HT1080 (cell line): Measurements from ENCODE around the gene PKN1. TPM values are rescaled to one million over a fixed set of nuclear protein-coding genes. Genes with fewer than 3 reads are reported as not detected.

Experiments used
- DNase-seq: peaks from one replicate; pipeline ENCODE4 v3.0.0-alpha.2; 2015; ENCODE audit warnings: low read depth
- total RNA-seq: library from RNA; depleted of rRNA; stranded (reverse); fragments of >200 nt; shearing (Covaris generic); gene quantifications from 2 replicates; pipeline ENCODE4 v1.2.3, GENCODE V29; 2014

PKN1 gene
- total RNA-seq, 1 experiment from 2014 or later = 158 TPM

DNA sequence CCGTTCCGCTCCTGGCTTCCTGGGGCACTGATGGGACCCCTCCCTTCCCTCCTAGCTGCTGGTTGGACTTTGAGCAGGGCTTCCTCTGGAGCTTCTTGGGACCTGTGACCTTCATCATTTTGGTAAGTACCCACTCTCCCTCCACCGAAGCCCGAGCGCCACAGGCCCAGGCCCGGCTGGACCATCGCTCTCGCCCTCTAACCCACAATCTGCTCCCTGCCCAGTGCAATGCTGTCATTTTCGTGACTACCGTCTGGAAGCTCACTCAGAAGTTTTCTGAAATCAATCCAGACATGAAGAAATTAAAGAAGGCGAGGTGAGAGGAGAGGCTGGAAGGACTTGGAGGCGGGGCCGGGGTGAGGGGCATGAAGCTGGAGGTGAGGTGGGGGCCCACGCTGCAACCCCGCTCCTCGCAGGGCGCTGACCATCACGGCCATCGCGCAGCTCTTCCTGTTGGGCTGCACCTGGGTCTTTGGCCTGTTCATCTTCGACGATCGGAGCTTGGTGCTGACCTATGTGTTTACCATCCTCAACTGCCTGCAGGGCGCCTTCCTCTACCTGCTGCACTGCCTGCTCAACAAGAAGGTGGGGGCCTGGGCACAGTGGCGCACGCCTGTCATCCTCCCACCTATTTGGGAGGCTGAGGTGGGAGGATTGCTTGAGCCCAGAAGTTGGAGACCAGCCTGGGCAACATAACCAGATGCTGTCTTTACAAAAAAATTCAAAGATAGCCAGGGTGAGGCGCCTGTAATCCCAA lies 26.3 kb upstream of the PKN1 start:
- DNase-seq = no peak

DNA sequence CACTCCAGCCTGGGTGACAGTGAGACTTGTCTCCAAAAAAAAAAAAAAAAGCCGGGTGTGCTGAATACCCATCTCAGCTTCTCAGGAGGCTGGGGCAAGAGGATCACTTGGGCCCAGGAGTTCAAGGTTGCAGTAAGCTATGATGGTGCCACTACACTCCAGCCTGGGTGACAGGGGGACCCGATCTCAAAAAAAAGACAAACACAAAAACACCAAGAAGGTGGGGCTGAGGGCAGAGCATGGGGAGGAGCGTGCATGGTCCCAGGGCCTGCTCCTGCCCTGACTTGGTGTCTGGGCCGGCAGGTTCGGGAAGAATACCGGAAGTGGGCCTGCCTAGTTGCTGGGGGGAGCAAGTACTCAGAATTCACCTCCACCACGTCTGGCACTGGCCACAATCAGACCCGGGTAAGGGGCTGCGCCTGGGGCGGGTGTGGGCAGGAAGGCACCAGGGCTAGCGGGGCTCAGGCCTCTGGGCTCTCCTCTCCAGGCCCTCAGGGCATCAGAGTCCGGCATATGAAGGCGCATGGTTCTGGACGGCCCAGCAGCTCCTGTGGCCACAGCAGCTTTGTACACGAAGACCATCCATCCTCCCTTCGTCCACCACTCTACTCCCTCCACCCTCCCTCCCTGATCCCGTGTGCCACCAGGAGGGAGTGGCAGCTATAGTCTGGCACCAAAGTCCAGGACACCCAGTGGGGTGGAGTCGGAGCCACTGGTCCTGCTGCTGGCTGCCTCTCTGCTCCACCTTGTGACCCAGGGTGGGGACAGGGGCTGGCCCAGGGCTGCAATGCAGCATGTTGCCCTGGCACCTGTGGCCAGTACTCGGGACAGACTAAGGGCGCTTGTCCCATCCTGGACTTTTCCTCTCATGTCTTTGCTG lies 25.3 kb upstream of the PKN1 start:
- no peak for DNase-seq

DNA sequence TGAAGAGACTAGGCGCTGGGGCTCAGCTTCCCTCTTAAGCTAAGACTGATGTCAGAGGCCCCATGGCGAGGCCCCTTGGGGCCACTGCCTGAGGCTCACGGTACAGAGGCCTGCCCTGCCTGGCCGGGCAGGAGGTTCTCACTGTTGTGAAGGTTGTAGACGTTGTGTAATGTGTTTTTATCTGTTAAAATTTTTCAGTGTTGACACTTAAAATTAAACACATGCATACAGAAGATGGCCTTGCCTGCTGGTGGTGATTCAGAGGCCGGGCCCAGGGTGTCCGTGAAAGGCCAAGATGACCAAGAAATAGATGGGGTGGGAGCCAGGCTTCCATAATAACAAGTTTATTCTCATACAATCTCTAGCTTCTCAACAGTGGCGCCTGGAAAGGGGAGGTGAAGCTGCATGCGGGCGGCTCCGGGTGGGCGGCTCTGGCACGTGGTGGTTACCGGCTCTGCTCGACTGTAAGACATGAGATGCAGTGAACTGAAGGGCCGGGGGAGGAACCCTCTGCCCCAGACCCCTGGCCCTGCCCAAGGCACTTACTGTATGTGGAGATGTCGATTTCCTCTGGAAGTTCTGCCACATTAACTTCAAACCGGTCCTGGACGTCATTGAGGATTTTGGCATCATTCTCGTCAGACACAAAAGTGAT lies 24.5 kb upstream of the PKN1 start:
- DNase-seq = no peak

DNA sequence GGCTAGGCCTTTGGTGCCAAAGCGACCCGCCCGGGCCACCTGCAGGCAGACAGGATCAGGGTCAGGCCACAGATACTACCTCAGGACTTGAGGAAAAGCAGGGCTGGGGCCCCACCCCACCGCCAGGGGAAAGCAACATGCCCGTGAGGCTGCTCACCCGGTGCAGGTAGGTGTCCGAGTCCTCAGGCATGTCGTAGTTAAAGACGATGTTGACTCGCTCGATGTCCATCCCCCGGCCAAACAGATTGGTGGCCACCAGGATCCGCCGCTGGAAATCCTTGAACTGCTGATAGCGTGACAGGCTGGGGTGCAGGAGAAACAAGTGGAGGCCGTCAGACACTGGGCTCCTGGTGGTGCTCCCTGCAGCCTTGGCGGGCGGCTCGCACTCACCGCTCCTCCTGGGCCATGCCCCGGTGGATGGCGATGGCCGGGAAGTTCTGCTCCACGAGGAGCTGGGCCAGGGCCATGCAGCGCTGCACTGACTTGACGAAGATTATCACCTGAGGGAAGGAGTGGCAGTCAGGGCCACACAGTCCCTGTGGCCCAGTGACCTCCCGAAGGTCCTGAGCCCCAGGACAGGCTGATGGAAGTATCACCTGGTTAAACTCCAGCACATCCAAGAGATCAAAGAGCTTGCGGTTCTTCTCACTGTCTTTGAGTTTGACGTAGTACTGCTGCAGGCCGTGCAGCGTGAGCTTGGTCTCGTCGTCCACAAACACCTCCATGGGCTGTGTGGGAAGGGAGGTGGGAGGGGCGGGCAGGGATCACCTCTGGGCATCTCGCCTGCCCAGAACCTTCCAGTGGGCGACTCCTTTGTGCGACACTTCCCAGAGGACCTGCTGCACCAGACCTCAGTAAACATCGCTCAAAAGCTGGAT lies 23.7 kb upstream of the PKN1 start:
- DNase-seq = no peak

DNA sequence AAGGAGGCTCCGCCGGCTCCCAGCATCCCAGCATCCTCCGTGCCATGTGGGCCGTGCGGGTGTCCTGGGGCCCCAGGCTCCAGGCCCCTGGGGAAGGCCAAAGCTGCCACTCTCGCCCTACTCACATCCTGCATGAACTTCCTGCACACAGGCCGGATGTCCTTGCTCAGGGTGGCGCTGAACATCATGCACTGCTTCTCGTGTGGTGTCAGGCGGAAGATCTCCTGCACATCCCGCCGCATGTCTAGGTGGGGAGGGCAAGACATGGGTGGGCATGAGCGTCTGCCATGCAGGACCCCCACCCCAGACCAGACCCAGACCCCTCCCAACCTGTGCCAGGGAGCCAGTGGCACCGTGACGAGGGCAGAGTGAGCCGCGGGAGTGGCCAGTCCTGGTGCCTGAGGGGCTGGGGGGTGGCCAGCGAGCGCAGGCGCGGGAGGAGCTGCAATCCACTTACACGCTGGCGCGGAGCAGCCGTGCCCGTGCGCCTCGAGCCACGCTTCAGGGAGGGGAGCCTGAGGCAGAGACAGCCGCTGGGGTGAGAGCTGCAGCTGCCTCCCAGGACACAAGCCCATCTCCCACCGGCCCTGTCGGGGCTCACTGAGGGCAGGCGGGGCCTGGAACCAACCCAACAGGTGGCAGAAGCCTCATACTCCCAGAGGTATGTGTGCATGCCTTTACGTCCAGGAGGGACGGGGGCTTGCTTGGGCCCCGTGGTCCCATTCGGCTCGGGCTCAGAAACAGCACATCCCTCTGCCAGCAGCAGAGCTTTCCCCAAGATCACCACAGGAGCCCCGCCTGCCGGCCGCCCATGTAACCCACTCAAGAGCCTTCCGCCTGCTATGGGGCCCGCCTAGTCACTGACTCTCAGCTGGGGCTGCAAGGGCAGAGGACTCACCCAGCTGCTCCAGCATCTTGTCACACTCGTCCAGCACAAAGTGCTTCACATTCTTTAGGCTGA lies 22.7 kb upstream of the PKN1 start:
- DNase-seq = no peak

DNA sequence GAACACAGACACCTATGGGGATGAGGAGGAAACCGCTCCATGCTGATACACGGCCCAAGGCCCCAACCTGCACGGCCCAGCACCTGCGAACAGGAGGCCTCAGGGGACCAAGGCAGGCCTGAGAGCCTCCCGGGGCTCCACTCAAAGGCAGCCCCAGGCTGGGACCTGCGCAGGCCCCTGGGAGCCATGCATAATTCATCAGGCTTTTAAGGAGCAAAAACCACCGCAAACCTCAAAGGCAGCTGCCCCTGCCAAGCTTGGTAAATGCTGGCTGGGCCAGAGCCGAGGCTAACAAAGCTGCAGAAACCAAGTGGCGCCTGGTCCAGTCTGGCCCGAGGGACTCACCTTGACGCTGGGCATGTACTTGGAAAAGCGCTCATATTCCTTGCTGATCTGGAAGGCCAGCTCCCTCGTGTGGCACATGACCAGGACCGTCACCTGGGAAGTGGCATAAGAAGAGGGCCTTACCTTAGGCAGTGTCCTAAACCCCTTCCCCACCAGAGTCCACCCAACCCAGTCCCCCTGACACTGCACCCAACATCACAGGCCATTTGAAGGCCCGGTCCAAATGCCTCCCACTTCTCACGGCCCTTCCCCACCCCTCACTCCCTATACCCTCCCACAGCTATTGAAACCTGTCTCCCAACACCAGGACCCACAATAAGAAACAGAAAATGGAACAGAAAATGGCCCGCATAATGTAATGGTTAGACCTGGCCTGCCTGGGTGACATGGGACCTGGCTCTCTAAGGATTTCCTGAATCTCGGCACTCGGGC lies 21.8 kb upstream of the PKN1 start:
- DNase-seq = no peak

DNA sequence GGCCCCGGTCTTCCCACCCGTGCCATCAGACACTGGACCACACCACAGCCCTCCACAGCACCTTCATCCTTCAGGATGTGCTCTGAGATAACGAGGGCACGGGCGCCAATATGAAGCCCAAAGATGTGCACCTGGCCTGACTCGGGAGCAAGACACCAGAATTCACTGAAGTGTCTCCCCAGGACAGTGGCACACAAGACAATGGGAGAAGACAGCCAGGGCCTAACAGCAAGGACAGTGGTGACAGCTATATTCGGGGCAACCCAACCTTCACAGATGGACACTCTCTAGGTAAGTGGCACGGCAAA lies 21.2 kb upstream of the PKN1 start:
- no peak for DNase-seq

DNA sequence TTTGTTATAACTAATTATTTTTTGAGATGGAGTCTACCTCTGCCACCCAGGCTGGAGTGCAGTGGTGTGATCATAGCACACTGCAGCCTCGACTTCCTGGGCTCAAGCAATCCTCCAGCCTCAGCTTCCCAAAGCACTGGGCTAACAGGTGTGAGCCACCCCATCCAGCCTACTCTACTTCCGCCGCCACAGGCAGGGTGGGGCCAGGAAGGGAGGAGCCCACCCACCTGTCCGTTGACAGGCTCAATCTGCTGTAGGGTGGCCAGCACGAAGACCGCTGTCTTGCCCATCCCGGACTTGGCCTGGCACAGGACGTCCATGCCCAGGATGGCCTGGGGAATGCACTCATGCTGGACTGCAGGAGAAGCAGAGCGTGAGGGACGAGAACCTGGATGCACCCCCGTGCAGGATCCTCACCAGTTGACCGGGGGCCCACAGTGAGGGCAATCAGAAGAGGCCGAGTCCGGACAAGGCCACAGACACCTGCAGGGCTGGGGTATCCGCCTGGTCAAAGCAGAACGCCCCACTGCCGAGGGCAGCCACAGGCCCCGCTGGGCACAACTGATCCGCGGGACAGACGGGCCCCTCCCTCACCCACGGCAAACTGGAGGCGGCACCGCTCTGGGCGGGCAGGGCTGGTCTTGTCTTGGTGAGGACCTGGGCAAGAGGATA lies 20.6 kb upstream of the PKN1 start:
- no peak for DNase-seq

DNA sequence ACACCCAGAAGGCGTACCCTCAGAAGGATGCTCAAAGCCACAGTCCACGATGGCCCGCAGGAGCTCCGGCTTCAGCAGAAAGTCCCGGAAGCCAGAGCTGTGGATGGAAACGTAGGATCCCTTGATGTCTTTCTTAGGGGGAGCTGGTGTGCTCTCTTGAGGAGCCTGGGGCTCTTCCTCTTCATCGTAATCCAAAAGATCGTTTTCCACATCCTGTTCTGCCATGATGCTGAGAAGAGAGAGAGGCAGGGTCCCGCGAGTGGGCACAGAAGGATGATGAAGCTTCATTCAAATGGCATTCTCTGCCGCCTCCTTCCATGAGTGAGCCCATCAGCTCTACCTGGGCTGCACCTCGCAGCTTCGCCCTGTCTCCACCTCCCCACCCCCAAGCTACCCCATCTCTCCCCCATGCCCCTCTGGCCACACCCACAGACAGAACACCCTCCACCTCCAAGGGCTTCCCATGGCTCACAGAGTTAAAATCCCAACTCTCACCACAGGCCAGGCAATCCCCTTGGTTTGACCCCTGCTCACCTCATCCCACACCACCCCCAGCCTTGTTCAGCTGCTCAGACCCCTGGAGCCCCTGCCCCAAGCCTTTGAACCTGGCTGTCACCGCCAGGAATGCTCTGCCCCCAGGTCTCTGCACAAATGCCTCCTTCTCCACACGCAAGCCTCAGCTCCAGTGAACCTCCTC lies 20.0 kb upstream of the PKN1 start:
- no peak for DNase-seq

DNA sequence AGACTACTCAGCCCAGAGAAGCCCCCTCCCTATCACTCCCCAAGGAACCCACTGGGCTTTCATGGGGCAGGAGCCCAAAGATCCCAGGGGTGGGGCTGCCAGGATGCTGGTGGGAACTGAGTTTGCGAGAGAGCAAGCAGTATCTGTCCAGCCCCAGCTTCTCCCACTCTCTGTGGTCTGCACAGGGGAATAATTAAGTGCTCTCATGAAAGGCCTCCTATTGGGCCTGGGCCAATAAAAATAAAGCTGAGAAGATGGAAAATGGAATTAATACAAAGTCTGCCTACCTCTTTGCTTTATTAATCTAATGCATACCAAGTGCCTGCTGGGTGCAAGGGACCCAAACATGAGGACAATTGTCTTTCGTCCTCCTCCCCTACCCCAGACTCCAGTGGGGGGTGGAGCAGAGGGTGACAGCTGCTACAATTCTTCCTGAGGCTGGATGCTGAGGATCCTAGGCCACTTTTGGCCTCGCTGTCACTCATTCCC lies 19.4 kb upstream of the PKN1 start:
- DNase-seq = no peak

DNA sequence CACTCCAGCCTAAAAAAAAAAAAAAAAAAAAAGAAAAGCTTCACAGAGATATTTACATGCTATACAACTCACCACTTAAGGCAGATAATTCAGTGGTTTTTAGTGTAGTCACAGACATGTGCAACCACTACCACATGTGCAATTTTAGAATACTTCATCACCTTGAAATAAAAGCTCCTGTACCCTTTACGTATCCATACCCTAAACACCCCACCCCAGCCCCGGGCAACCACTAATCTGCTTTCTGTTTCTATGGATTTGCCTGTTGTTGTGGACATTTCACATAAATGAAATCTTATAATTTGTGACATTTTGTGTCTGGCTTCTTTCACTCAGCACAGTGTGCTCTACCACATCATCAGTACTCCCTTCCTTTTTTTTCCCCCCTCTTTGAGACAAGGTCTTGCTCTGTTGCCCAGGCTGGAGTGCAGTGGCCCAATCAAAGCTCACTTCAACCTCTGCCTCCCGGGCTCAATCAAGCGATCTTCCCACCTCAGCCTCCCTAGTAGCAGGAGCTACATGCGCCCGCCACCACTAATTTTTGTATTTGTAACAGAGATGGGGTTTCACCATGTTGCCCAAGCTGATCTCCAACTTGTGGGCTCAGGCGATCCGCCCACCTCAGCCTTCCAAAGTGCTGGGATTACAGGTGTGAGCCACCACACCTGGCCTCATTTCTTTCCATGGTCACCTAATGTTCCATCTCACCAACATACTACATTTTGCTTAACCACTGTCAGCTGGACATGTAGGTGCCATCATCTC lies 18.0 kb upstream of the PKN1 start:
- DNase-seq = no peak

DNA sequence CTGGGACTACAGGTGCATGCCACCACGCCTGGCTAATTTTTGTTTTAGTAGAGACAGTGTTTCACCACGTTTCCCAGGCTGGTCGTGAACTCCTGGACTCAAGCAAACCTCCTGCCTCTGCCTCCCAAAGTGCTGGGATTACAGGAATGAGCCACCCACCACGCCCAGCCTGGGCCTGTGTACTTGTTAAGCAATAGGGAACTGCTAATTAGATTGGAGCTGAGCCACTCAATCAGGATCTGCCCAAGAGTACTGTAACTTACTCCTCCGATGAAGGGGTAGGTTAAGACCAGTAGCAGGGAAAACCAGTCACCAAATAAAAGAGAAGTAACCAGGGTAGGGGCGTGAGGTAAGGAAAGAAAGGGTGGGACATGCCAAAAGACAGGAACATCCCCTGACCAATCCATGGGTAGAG lies 16.3 kb upstream of the PKN1 start:
- no peak for DNase-seq

DNA sequence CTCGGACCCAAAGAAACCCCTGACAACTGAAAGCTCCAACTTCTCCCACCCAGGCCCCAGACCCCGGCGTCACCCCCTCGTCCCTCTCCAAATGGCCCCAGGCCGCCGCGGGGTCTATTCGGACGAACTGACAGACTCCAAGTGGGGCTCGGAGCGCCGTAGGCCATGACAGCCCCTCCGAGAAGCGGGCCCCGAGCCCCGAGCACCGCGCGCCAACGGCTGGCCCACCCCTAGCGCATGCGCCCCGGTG lies 14.3 kb upstream of the PKN1 start:
- no peak for DNase-seq

DNA sequence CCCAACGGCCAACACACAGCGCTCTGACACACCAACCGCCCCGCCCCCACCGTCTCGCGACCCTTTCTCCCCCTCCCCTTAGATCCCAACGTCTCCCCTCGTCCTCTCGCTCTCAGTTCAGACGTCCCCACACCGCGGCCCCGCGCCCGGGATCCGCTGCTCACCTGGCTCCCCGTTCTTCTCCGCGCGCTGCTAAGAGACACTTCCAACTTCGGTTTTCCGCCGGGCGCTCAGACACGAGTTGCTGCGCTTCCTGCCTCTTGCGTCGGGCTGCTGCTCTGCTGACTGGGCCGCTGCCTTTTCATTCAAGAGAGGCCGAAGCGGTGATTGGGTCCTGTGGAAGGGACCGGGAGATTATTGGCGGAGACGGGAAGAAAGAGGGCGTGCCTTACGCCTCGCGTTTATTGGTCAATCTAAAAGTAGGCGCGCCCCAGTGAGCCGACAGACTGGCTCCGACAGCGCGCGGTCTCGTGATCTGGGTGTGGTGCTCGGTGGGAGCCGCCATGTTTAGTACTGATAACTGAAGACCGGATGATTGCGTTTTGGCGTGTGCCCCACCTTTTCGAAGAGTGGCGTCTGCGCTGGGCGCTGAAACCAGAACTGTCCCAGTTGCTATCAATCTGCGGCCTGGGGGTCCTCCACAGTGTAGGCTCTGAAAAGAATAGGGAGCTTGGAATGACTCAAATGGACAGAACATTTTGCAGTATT lies 13.8 kb upstream of the PKN1 start, which contains the start of gene DDX39A:
TSS of gene DDX39A (minus strand) at position 236 of the 708 bp plus-strand sequence. CDS start 6,121 bp downstream, outside the sequence.
- peak; percentile 99 for DNase-seq

DNA sequence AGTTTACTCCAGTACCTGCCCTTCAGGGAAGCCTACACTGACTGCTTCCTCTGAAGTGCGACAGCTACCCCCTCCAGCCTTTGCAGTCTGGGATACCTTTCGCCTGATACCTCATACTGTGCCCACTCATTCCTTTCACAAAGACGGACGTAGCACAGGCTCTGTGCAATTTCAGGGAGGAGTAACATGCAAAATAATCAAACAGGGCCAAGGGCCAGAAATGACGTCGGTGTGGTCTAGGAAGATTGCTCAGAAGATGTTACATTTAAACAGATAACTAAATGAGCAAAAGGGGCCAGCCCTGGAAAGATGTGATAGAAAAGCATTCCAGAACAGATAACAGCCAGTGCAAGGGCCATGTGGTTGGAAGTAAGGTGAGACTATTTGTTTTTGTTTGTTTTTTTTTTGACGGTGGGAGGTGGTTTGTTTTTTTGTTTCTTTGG lies 7.4 kb upstream of the PKN1 start:
- no peak for DNase-seq

DNA sequence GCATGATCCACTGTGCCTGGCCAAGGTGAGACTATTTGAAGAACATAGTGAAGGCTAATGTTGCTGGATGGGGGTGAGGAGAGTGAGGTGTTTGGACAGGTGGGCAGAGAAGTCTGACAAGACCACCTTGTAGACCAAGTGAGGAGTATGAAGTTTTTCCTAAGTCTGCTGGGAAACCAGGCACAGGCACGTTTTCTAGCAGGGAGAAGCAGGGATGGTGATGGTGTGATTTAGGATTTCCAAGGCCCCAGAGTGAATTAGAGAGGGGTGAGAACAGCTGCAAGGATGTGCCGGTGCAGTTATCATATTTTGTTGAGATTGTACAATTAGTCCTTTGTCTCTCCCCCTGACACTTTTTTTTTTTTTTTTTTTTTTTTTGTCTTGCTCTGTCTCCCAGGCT lies 5.6 kb upstream of the PKN1 start:
- DNase-seq = no peak
